Stimulated activated naive B cell treated with anti-CD40 and anti-IgM and Interleukin-4, amounts not matched to agents 10 μg/mL and 1 μg/mL and 100 μg/mL, for 72 hours (primary cell): ENCODE measurements around the gene FHOD3.

Experiments
- ATAC-seq, 2 donors: fragments of 150-1000 bp; cut with Tn5 transposase; replicated peaks; 2 replicates each; pipeline ENCODE4 v1.10.0; 2021; ENCODE audit warnings: moderate library complexity in 1 of 2
- DNase-seq: peaks from one replicate; pipeline ENCODE4 v3.0.0; 2021
- H3K27ac Mint-ChIP-seq: one replicate; pipeline ENCODE4 v1.8.0; 2022; ENCODE audit warnings: mild to moderate bottlenecking, mixed read lengths
- H3K27me3 Mint-ChIP-seq, 2 donors: one replicate each; pipeline ENCODE4 v1.8.0; 2022; ENCODE audit warnings: mixed read lengths in 2 of 2
- H3K36me3 Mint-ChIP-seq, 2 donors: one replicate each; pipeline ENCODE4 v1.8.0; 2022; ENCODE audit warnings: mixed read lengths in 2 of 2, mild to moderate bottlenecking in 1 of 2
- H3K4me1 Mint-ChIP-seq, 2 donors: one replicate each; pipeline ENCODE4 v1.8.0; 2022; ENCODE audit warnings: mixed read lengths in 2 of 2, mild to moderate bottlenecking in 1 of 2
- H3K4me3 Mint-ChIP-seq, 2 donors: one replicate each; pipeline ENCODE4 v1.8.0; 2022; ENCODE audit warnings: mild to moderate bottlenecking in 2 of 2, mixed read lengths in 2 of 2, moderate library complexity in 1 of 2
- H3K9me3 Mint-ChIP-seq, 2 donors: one replicate each; pipeline ENCODE4 v1.8.0; 2022; ENCODE audit warnings: mixed read lengths in 2 of 2, mild to moderate bottlenecking in 1 of 2

The FHOD3 gene

GRCh38 chr18:36380173-36380827, 82.8 kb downstream of the FHOD3 start:
- H3K36me3 Mint-ChIP-seq = no peaks in the 10 kb centered on the region
- no peaks in the 10 kb centered on the region for H3K4me1 Mint-ChIP-seq
- peaks cover 28 to 37% of the 10 kb centered on the region in 2 donors for H3K27me3 Mint-ChIP-seq
- no peak overlapping the region for H3K4me3 Mint-ChIP-seq
- no peak overlapping the region for H3K27ac Mint-ChIP-seq
- peaks cover 0 to 1% of the 10 kb centered on the region in 2 donors for H3K9me3 Mint-ChIP-seq
- DNase-seq (no peak), ATAC-seq (no peak)

DNA sequence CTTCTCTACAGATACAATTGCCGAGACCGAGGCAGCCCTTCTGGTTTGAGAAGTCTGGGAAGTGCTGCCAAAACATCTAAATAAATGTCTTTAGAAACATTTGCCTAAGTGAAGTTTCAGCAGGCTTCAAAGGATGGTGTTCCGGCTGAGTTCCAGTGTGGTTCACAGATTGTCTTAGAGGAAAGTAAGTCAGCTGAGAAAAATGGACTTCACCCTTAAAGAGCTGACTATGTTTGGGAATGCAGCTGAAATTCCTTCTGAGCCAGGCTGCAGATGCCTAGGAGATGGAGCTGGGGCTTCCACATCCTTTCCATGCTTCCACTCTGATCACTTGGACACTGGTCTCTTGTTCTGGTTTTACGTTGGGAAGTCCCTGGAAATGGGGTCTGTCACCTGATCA, 83.6 kb downstream of the FHOD3 start:
- no peaks in the 10 kb centered on the region for H3K36me3 Mint-ChIP-seq
- no peak overlapping the region for H3K4me3 Mint-ChIP-seq
- peaks cover 0 to 1% of the 10 kb centered on the region in 2 donors for H3K9me3 Mint-ChIP-seq
- ATAC-seq (no peak), DNase-seq (no peak)
- no peaks in the 10 kb centered on the region for H3K4me1 Mint-ChIP-seq
- H3K27me3 Mint-ChIP-seq = peaks cover 22 to 30% of the 10 kb centered on the region in 2 donors
- H3K27ac Mint-ChIP-seq = no peak overlapping the region

GRCh38 chr18:36382854-36383253, 85.3 kb downstream of the FHOD3 start:
- H3K4me1 Mint-ChIP-seq = no peaks in the 10 kb centered on the region
- H3K9me3 Mint-ChIP-seq = peaks cover 0 to 1% of the 10 kb centered on the region in 2 donors
- H3K36me3 Mint-ChIP-seq = no peaks in the 10 kb centered on the region
- H3K27me3 Mint-ChIP-seq = peaks cover 18 to 23% of the 10 kb centered on the region in 2 donors
- DNase-seq = no peak
- no peak for ATAC-seq
- no peak overlapping the region for H3K27ac Mint-ChIP-seq
- no peak overlapping the region for H3K4me3 Mint-ChIP-seq

DNA sequence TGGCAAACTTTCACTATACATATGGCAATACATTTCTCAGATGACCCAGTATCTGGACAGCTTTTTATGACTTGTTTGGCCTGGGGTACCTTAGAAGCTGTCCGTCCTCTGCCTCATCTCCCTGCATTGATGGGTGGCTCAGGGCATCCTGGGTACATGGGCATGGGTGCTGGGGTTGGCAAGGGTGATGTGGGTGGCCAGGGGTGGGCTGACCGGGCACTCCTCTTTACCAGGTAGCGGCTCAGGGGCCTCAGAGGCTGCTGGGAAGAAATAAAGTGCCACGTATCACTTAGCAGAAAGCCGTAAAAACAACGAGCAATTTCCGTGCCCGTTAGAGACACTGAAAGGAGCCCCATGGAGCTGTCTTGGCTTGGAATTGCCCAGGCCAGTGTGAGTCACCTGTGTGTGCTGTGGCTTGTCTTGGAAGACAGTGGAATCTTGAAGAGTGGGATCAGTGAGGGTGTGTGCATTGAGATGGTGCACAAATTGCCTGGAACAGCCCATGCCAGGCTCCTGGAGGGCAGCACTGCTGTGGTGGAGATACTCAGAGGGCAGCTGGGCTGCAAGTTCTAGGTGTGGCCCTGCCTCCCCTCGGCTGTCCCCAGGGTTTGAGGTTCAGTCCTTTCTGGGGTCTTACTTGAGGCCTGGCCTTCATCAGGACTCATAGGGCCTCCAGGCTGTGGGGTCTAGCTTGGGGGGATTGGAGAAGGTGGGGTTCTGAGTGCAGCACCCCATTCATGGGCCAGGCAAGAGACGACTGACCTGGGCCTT, 88.8 kb downstream of the FHOD3 start:
- Mint-ChIP-seq H3K4me1 (peaks cover 0 to 2% of the 10 kb centered on the region in 2 donors), H3K36me3 (no peaks in the 10 kb centered on the region), H3K9me3 (peaks cover 0 to 1% of the 10 kb centered on the region in 2 donors), H3K27me3 (peaks cover 13 to 14% of the 10 kb centered on the region in 2 donors), H3K27ac (no peak overlapping the region), H3K4me3 (no peak overlapping the region)
- DNase-seq (no peak), ATAC-seq (no peak)

GRCh38 chr18:36387310-36387709, 89.8 kb downstream of the FHOD3 start:
- ATAC-seq = no peak
- peaks cover 6% of the 10 kb centered on the region in 2 donors for H3K27me3 Mint-ChIP-seq
- no peak overlapping the region for H3K27ac Mint-ChIP-seq
- no peaks in the 10 kb centered on the region for H3K36me3 Mint-ChIP-seq
- H3K4me1 Mint-ChIP-seq = peaks cover 0 to 2% of the 10 kb centered on the region in 2 donors
- H3K4me3 Mint-ChIP-seq = no peak overlapping the region
- H3K9me3 Mint-ChIP-seq = no peaks in the 10 kb centered on the region
- no peak for DNase-seq

DNA sequence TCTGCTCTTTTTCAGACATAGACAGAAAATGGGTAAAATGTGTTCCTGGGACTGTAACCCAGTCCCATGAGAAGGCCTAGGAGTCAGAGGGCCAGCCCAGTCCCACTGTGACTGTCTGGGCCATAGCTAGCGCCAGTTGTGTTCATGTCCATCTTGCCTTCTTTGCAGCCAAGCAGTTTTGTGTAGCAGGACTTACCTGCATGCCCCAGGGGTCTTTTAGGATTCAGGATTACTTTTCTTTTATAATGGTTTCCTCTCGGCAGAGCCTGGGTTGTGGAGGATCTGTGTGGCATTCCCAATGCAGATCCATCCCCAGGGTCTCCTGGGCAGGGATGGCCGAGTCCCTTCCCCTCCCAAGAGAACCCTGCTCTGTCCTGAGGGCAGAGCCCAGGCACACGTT, 90.8 kb downstream of the FHOD3 start:
- ATAC-seq = no peak

GRCh38 chr18:36389027-36389426, 91.5 kb downstream of the FHOD3 start:
- Mint-ChIP-seq H3K4me1 (peaks cover 0 to 2% of the 10 kb centered on the region in 2 donors), H3K4me3 (no peak overlapping the region), H3K36me3 (no peaks in the 10 kb centered on the region), H3K27me3 (no peaks in the 10 kb centered on the region), H3K27ac (no peak overlapping the region), H3K9me3 (peaks cover 3 to 4% of the 10 kb centered on the region in 2 donors)
- DNase-seq (no peak), ATAC-seq (no peak)

More for the DNA sequence above, 90.8 kb downstream of the FHOD3 start:
- peaks cover 0 to 2% of the 10 kb centered on the region in 2 donors for H3K4me1 Mint-ChIP-seq
- no peaks in the 10 kb centered on the region for H3K36me3 Mint-ChIP-seq
- no peaks in the 10 kb centered on the region for H3K27me3 Mint-ChIP-seq
- no peak overlapping the region for H3K27ac Mint-ChIP-seq
- no peak overlapping the region for H3K4me3 Mint-ChIP-seq
- H3K9me3 Mint-ChIP-seq = no peaks in the 10 kb centered on the region
- no peak for DNase-seq

GRCh38 chr18:36389811-36390581, 92.5 kb downstream of the FHOD3 start:
- H3K4me3 Mint-ChIP-seq = no peak overlapping the region
- H3K27ac Mint-ChIP-seq = no peak overlapping the region
- H3K27me3 Mint-ChIP-seq = no peaks in the 10 kb centered on the region
- no peak for ATAC-seq
- H3K4me1 Mint-ChIP-seq = peaks cover 0 to 2% of the 10 kb centered on the region in 2 donors
- no peaks in the 10 kb centered on the region for H3K36me3 Mint-ChIP-seq
- no peak for DNase-seq
- peaks cover 5 to 9% of the 10 kb centered on the region in 2 donors for H3K9me3 Mint-ChIP-seq

GRCh38 chr18:36391426-36392145, 94.1 kb downstream of the FHOD3 start:
- Mint-ChIP-seq H3K9me3 (peaks cover 5 to 12% of the 10 kb centered on the region in 2 donors), H3K4me3 (no peak overlapping the region), H3K36me3 (no peaks in the 10 kb centered on the region), H3K27me3 (no peaks in the 10 kb centered on the region), H3K27ac (no peak overlapping the region), H3K4me1 (peaks cover 0 to 2% of the 10 kb centered on the region in 2 donors)
- DNase-seq (no peak), ATAC-seq (no peak)

- H3K27ac Mint-ChIP-seq = no peak overlapping the region
- peaks cover 5 to 12% of the 10 kb centered on the region in 2 donors for H3K9me3 Mint-ChIP-seq
- DNase-seq (no peak), ATAC-seq (no peak)
- no peaks in the 10 kb centered on the region for H3K27me3 Mint-ChIP-seq
- no peaks in the 10 kb centered on the region for H3K36me3 Mint-ChIP-seq
- H3K4me1 Mint-ChIP-seq = peaks cover 0 to 2% of the 10 kb centered on the region in 2 donors
- H3K4me3 Mint-ChIP-seq = no peak overlapping the region
Measured at GRCh38 chr18:36392164-36392978, 94.9 kb downstream of the FHOD3 start.

DNA sequence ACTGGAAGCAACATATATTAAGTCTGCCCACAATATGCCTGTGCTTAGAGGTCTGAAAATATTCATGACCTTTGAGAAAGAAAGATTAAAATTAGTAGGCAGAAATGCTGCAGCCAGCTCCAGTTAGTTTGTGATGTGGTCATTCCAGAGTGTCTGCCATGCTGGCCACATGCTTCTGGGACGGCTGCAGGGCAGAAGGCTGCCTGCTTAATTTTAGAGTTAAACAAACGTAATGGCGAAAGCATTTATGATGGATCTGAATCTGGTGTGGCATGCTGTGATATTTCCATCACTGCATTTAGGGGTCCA, 95.4 kb downstream of the FHOD3 start:
- Mint-ChIP-seq H3K36me3 (no peaks in the 10 kb centered on the region), H3K4me3 (no peak overlapping the region), H3K9me3 (peaks cover 5 to 12% of the 10 kb centered on the region in 2 donors), H3K27ac (no peak overlapping the region), H3K4me1 (peaks cover 0 to 2% of the 10 kb centered on the region in 2 donors), H3K27me3 (no peaks in the 10 kb centered on the region)
- no peak for ATAC-seq
- DNase-seq = no peak

DNA sequence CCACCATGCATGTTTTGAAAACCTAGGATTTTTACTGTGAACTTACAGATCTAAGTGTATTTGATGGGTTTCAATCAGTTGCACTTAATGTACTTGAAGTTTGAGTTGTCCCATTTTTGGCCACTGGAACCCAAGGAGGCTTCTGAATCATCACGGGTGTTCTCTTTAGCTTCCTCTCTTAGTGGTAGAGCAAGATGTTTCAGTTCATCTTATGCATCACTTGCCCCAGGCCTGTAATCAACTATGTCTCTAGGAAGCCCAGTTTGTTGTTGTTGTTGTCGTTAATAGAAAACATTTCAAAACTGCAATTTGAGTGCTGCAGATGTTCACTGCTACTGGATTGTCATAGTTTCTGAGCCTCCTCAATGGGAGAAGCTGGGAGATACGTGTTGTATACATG, 97.0 kb downstream of the FHOD3 start:
- H3K27ac Mint-ChIP-seq = no peak overlapping the region
- no peak for DNase-seq
- no peaks in the 10 kb centered on the region for H3K4me1 Mint-ChIP-seq
- no peaks in the 10 kb centered on the region for H3K36me3 Mint-ChIP-seq
- peaks cover 5 to 12% of the 10 kb centered on the region in 2 donors for H3K9me3 Mint-ChIP-seq
- peaks cover 0 to 5% of the 10 kb centered on the region in 2 donors for H3K27me3 Mint-ChIP-seq
- no peak overlapping the region for H3K4me3 Mint-ChIP-seq
- no peak for ATAC-seq

- no peaks in the 10 kb centered on the region for H3K36me3 Mint-ChIP-seq
Measured at GRCh38 chr18:36396190-36396589, 98.7 kb downstream of the FHOD3 start.

More at GRCh38 chr18:36396190-36396589, 98.7 kb downstream of the FHOD3 start:
- Mint-ChIP-seq H3K27ac (no peak overlapping the region), H3K27me3 (peaks cover 0 to 10% of the 10 kb centered on the region in 2 donors), H3K4me3 (no peak overlapping the region), H3K9me3 (peaks cover 8 to 12% of the 10 kb centered on the region in 2 donors), H3K4me1 (no peaks in the 10 kb centered on the region)
- DNase-seq (no peak), ATAC-seq (no peak)
